Left cardiac atrium (tissue), 4 donors: ENCODE measurements around the gene FBLN1. TPM values are rescaled to one million over a fixed set of nuclear protein-coding genes. Genes with fewer than 3 reads are reported as not detected.
A peak's percentile ranks its signal among the peaks of the same experiment; 100 is the strongest.
"Not testable (repeated sequence)": the region's sequence is repeated elsewhere in the genome, so short reads cannot be mapped to it uniquely, and the experiment has no call there.

ENCODE experiments used
- ATAC-seq, 2 donors: fragments of 200-7000 bp; cut with Tn5 transposase; one replicate each; pipeline ENCODE4 v1.9.1; 2020; ENCODE audit warnings: mild to moderate bottlenecking in 2 of 2, moderate library complexity in 2 of 2
- DNase-seq: peaks from one replicate; pipeline ENCODE4 v3.0.0-alpha.2; 2020
- intact Hi-C, 2 donors: fragments of 100-400 bp; cut with DNase I; formaldehyde crosslinking; loops; one replicate each; pipeline versions ENCODE4 v1.14.1 to v1.15.1; 2022 to 2023
- total RNA-seq, 2 donors: library from RNA; stranded (reverse); fragmentation: NEBNext Ultra II Directional; extraction: Animal tissue kit (Norgen Biotek cat#: 25700); gene quantifications; one replicate each; pipeline ENCODE4 v1.2.1, GENCODE V29; 2021
- donor health status: DM: no; HTN: yes; CAD: no.
- donor health status: DM: no; HTN: yes; CAD: no; lungs with severe emphysema.
- donor health status: DM: yes; HTN: yes; CAD: no.
- donor health status: Dilated cardiomyopathy.

The FBLN1 gene
- total RNA-seq, 2 donors from 2014 or later, result 251 to 348 TPM

DNA sequence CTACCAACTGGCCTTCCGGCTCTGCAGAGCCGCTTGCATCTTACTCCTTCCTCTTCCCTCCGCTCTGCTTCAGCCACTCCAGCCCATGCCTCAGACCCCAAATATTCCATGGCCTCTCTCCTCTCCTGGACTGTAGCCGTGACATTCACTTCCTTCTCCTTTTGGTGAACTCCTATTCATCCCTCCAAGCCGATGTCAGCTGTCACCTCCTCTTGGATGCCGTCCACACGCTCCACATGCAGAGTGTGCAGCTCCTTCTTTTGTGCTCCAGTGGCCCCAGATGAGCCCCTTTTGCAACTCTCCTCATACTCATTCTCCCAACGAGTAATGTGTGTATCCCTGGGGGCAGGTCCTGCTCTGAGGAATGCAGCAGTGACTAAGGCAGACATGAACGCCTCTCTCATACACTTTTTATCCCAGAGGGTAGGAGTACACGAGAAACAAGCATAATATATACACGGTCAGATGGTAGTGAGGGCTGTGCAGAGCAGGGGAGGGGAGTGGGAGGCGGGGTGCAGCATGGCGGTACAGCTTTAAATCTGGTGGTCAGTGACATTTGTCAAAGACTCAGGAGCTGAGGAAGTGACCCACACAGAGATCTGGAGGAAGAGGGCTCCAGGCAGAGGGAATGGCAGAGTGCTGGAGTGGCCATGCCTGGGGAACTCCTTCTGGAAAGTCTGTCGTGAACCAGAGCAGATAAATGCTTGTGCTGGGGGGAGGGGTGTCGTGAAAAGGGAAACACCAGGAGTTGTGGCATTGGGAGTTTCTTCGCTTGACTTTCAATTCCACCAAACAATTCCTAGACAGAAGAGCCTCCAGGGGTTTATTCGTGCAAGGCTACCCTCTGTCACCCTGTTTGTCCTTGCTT, 85.2 kb downstream of the FBLN1 start:
- ATAC-seq (no peak), DNase-seq (peak; percentile 4)
- intact Hi-C loops, result no loop called here

DNA sequence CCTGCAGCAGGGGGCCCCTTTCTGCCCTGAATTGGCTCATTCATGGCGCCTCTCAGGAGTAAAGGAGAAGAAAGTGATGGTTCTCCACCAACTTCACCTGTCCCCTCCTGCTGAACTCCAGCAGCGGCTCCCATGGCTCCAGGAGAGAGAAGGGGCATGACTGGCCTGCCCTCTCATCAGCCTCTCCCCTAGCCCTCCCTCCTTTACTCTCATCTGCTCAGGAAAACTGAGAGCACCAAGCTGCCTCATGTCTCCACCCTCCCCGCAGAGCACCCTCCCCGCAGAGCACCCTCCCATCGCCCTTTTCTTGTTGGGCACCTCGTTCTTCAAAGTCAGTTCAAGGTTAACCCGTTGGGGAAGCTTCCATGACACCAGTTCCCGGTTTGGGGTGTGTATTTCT, 86.9 kb downstream of the FBLN1 start:
- no peak for DNase-seq
- ATAC-seq, result no peak
- intact Hi-C loops, result no loop called here

DNA sequence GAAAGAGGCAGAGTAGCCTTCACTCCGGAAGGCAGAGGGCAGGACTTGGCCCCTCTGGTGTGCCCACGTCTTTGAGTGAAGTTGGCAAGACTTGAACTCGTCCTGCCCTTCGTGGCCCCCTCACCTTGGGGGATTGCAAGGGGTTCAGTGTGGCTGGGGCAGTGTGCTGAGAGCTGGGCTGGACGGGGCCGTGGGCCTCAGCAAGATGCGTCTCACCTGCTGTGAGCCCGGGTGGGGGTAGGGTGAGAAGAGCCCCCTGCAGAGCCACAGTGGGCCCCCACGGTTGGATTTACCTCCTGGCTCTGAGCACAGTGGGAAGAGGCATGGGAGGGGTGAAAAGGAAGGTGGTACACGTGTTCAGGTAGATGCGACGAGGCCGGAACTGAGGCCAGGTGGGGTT, 87.6 kb downstream of the FBLN1 start:
- ATAC-seq, result no peak
- DNase-seq, result peak; percentile 13
- intact Hi-C loops, result no loop called here

DNA sequence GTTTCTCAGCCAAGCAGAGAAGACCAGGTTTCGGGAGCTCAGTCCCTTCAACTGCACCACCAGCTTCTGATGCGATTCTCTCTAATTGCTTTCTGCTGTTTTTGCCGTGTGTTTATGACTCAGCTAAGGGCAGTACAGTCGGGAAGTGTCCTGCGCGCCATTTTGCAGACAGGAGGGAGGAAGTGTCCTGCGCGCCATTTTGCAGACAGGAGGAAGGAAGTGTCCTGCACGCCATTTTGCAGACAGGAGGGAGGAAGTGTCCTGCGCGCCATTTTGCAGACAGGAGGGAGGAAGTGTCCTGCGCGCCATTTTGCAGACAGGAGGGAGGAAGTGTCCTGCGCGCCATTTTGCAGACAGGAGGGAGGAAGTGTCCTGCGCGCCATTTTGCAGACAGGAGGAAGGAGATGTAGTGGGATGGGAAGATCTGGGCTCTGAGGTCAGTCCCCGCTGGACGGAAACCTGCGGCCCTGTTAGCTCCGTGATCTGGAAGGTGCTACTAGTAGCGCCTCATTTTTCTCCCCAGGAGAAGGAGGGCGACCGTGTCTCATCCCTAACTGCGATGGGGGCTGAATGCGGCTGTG, 89.0 kb downstream of the FBLN1 start:
- intact Hi-C loops, result not testable (repeated sequence)

DNA sequence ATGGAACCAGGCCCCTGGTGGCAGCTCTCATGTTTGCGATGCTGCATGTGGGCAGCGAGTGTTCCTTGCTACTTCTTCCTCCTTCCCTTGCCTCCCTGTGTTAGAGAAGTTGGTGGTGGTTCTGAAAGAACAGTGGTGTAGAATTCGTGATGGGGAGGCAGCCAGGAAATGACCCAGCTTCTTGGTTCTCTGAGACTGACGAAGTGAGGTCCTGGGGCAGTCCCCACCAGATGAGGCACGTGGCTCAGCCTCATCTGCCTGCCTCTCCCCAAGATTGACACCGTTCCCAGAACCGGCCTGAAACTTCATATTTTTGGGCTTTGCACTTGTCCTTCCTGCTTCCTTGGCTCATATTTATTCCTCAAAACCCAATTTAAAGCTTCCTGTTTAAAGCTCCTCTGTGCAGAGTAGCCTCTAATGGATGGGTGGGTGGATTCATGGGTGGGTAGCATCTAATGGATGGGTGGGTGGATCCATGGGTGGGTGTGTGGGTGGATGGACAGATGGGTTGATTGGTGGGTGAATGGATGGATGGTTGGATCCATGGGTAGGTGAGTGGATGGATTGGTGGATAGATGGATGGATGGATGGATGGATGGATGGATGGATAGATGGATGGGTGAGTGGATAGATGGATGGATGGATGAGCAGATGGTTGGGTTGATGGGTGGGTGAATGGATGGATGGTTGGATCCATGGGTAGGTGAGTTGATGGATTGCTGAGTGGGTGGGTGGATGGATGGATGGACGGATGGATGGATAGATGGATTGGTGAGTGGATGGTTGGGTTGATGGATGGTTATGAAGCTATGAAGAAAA, 91.6 kb downstream of the FBLN1 start:
- intact Hi-C loops, result no loop called here
- ATAC-seq, result no peak

More for the DNA sequence above, 89.0 kb downstream of the FBLN1 start:
- ATAC-seq, DNase-seq: not testable (repeated sequence)

DNA sequence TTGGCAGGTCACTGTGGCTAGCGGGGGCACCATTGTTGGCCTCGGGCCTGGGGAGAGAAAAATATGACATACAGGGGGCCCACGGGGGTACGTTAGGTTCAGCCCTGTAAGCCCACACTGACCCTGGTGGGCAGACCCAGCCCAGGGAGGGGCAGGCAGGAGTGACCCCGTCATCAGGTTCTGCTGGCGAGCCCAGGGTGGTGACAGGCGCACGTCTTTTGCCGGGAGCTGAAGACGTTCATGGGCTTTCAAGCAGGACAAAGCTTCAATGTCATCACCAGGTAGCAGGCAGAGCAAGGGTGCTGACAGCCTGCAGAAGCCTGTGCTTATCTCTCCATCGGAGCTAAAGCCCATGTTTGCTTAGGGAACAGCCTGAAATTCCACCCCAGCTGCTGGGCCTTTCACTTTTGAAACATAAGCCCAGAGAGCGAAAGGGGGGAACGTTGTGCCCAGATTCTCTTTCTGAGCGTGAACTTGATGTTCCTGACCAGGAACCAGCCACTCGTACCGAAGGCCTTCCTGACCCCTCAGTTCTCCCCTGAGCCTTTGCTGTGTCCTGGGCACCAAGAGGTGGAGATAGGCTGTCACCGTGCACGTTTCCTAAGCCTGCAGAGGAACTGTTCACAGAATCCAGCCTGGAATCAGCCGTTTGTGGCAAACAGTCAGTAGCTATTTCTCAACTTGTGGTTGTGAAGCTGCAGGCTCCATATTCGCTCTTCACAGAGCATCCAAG, 94.9 kb downstream of the FBLN1 start:
- peak; percentile 24 to 41 for ATAC-seq
- intact Hi-C loops, result no loop called here
- DNase-seq, result no peak

More for the DNA sequence above, 91.6 kb downstream of the FBLN1 start:
- DNase-seq, result no peak

DNA sequence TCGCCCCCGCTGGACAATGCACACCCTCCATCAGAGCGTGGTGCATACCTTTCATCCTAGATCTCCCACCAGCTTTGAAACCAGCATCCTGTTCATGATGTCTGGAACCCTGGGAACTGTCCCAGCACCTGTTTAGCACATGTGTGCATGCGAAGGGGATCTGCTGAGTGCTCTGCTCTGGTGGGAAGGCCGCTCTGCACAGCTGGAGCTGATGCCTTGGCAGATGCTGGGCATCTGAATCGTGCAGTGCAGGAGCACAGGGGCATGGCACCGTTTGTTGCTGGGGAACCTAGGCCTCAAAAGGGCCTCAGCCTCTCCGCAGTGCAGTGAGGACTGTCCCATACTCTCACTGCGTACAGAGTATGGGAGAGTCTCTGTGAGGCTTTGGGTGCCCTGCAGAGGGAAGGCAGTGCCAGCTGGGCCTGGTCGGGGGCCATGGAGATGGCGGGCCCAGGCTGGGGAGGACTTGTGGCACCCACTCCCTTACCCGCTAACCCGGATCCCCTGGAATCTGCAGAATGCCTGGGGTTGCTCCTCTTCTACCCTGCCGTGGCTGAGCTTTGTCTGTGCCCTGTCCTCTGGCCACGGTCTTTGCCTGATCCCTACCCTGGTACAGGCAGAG, 96.0 kb downstream of the FBLN1 start:
- ATAC-seq (no peak), DNase-seq (no peak)
- intact Hi-C loops, result no loop called here

DNA sequence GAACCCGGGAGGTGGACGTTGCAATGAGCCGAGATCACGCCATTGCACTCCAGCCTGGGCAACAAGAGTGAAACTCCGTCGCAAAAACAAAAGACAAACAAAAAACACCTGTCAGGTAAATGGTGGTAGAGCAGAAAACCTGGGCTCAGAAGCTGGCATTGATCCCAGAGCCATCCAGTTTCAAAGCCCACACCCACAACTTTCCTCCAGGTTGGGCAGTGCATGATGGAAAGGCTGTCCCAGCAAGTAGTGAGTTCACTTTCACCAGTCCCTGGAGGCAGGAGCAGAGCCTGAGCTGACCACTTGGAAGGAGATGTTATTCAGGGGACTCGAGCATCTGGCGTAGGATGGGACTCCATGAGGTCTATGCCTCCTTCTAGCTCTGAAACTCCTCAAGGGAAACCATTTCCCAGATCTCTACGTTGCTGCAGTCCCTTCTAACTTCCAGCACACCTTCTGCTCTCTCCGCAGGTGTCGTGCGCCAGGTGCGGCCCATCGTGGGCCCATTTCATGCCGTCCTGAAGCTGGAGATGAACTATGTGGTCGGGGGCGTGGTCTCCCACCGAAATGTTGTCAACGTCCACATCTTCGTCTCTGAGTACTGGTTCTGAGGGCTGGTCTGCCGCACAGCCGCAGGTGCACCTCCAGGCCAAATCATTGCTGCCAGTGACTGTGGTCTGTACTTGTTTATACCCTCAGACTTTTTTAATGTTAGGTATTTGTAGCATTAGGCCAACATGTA, 97.3 kb downstream of the FBLN1 start:
- intact Hi-C loops, result no loop called here
- ATAC-seq (no peak), DNase-seq (no peak)

DNA sequence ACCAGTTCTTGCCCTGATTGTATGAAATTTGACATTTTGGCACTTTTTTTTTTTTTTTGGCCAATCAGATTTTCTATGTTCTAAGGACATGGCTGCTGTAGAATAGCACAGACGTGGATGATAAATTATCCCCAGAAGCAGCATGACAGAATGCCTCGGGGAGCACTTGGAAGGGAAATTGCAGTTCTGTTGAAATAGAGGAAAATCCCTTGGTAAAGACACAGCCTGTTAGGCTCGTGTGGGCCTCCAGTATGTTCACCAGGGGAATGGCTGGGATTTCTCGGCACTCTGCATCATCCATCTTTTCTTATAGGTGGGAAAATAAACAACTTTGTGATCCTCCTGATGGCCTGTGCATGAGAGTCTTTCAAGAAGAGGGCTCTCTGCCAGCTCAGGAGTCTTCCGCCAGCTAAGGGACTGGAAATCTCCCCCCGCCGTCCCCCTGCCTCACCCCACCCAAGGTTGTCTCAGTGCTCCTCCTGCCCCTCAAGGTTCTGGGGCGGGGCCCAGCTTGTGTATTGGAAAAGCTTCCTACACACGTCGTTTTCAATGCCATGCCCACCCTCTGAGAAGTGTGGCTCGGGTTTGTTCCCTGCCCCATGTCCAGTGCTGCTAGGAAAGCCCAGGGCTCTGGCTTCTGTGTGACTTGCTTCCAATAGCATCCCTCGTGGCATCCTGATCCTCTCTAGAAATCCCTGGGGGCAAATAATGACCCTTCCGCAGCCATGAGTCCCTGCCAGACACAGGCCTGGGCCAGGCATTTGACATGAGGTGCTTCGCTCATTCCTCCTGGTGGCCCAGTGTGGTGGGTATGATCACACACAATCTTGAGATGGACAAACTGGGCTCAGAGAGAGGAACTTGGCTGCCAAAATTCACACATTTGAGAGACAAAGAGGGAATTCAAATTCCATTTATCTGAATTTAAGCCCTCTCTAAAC, 98.4 kb downstream of the FBLN1 start:
- peak in 1 of 2 donors; percentile 62 for ATAC-seq
- DNase-seq, result no peak
- intact Hi-C loops, result no loop called here

DNA sequence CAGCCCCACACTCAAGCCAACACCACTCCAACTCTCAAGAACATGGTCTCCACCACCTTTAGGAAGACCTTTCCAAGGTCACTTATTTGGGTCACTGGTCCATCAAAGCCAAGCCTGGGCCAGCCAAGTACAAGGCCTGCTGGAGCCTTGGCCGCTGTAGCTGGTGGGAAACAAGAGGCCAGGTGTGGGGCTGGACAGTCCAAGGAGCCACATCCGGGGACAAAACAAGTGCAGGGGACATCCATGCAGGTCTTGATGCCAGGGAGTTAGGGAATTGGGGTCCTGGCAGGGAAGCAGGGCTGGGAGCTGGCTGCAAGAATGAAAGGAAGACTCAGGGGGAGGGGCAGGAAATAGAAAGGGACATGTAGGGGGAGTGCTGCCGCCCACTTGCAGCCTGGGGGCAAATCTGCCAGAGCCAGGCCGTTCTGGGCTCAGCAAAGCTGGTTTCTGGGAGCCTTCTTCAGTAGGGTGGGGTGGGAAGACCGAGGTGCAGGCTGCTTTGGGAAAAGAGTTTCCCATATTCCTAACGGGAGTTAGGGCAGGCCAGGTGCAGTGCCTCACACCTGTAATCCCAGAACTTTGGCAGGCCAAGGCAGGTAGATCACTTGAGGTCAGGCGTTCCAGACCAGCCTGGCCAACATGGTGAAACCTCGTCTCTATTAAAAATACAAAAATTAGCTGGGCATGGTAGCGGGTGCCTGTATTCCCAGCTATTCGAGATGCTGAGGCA, 99.5 kb downstream of the FBLN1 start:
- ATAC-seq, result no peak
- no peak for DNase-seq
- intact Hi-C loops, result no loop called here

DNA sequence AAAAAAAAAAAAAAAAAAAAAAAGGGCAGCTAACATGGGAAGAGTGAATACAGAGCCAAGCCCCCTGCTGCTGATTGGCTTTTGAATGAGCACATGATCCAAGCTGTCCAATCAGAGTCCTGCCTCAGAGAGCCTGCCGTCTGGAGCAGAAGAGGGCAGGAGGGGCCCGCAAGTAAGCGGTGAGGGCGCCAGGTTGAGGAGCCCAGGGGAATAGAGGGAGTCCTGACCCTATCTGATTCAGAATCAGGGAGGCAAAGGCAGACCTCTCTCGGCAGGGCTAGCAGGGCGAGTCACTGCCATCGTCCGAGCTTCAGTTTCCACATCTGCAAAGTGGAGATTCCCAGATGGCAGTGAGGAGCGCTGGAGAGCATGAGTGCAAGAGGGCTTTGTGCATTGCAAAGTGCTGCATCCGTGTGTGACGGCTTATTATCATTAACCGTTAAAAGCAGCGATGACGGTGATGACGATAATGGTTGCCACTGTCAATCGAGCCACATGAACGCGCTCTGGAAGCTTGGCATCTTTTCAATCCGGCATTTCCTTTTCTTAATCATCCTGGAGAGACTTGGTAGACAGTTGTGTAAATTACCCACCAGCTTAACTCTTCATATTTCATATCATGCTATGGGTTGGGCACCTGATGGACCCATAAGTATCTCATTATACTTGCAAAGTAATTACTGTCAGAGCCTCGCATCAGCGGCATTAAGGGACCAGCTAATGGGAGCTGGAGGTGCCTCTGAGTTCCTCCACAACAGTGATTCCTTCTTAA, 100.3 kb downstream of the FBLN1 start:
- intact Hi-C loops, result no loop called here
- ATAC-seq (no peak), DNase-seq (no peak)

DNA sequence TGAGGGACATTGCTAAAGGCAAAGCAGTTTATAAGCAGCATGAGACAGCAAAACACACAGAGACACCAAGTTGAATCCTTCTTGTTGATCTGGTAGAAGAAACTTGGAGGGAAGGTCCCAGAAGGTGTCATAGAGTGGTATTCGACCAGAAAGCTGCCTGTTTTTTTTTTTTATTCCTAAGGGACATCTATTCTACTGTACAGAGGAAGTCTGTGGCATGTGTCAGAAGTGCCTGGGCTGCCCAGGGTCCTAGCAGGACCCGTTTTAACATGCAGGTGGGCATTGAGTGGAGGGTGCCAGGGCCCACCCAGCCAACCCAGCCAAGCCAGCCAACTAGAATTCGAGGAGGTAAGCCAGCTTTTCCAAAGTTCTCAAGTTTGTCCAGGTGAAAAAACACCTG, 100.9 kb downstream of the FBLN1 start:
- no peak for ATAC-seq
- intact Hi-C loops, result no loop called here

DNA sequence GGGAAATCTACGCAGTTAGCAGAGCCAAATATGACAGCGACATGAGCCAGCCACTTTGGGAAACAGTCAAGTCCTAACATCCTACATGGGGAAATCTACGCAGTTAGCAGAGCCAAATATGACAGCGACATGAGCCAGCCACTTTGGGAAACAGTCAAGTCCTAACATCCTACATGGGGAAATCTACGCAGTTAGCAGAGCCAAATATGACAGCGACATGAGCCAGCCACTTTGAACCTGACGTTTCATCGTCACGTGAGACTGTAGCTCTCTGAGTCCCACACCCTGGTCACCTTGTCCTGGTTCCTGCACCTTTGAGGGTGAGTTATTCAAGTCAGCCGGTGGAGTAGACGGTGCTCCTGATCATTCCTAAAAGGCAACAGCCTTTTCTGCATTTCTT, 105.4 kb downstream of the FBLN1 start:
- intact Hi-C loops, result not testable (repeated sequence)
- peak in 1 of 2 donors; percentile 33 for ATAC-seq

More for the DNA sequence above, 100.9 kb downstream of the FBLN1 start:
- no peak for DNase-seq

DNA sequence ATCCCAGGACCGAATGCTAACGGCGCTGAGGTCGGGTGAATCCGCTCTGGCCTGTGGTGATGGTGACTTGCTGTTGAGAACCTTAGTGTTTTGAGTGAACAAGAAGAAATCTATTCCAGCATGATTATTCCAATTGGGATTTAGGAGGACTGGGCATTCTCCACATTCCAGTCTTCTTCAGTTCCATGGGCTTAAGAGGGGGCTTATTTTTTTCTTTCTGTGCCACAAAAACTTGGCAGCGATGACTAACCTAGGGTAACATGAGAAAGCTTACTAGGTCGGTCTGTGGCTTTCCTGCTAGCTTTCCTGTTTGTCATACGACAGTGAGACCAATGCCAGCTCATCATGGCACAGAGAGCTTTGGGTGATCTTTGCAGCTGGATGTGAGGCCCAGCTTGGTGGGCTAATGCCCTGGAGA, 106.1 kb downstream of the FBLN1 start:
- intact Hi-C loops, result no loop called here
- ATAC-seq (no peak), DNase-seq (no peak)

More for the DNA sequence above, 105.4 kb downstream of the FBLN1 start:
- DNase-seq, result not testable (repeated sequence)

DNA sequence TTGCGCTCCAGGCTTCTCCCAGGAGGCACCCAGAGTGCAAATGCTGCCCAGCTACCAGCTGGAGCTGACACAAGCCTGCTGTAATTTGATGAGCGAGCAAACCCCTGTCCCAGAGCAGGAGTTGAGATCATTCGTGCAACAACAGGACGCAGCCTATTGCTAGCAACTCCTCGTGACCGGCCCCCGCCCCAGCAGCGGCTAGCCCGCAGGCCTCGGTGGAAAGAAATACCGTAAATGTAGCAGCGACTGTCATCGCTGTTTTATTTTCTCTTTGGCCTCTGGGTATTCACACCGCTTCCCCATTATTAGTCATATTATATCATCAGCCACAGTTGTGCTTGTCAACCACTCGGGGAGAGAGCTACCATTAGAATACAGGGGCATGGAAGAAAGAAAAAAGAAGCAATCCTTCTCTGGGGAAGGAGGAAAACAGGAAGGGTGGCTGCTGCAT, 109.8 kb downstream of the FBLN1 start:
- DNase-seq (peak; percentile 64), ATAC-seq (peak; percentile 83 to 88)
- intact Hi-C loops, result no loop called here
